DOHH2 (cell line): Measurements from ENCODE around the gene NOS1.

ENCODE experiments used
- H3F3A ChIP-seq: fragments of 200-600 bp; sonication (generic), shearing (Covaris generic); 2 replicates; pipeline ENCODE4 v1.6.0; 2016; ENCODE audit warnings: antibody characterized with exemption, mild to moderate bottlenecking; ENCODE audit not compliant: control insufficient read depth, insufficient read depth
- H3K27ac ChIP-seq: fragments of 200-600 bp; sonication (generic); 2 replicates; pipeline ENCODE4 v1.5.1; 2014; ENCODE audit warnings: low read depth, mild to moderate bottlenecking, low read length, moderate library complexity
- H3K27me3 ChIP-seq: fragments of 200-600 bp; sonication (generic); 2 replicates; pipeline ENCODE4 v1.6.1; 2014; ENCODE audit warnings: mild to moderate bottlenecking, low read length, mixed read lengths; ENCODE audit not compliant: control insufficient read depth
- H3K36me3 ChIP-seq: fragments of 200-600 bp; sonication (generic); 2 replicates; pipeline ENCODE4 v1.6.1; 2014; ENCODE audit warnings: mild to moderate bottlenecking, low read length, moderate library complexity, mixed read lengths; ENCODE audit not compliant: control insufficient read depth
- H3K4me1 ChIP-seq: fragments of 200-600 bp; sonication (generic); 2 replicates; pipeline ENCODE4 v1.6.1; 2014; ENCODE audit warnings: mild to moderate bottlenecking, low read length, mixed read lengths; ENCODE audit not compliant: control insufficient read depth
- H3K4me2 ChIP-seq: fragments of 200-600 bp; sonication (generic); 2 replicates; pipeline ENCODE4 v1.6.0; 2014; ENCODE audit warnings: mild to moderate bottlenecking, low read length, moderate library complexity
- H3K4me3 ChIP-seq: fragments of 200-600 bp; sonication (generic); 2 replicates; pipeline ENCODE4 v1.5.1; 2014; ENCODE audit warnings: mild to moderate bottlenecking, low read length, mixed read lengths
- H3K79me2 ChIP-seq: fragments of 200-600 bp; sonication (generic); 2 replicates; pipeline ENCODE4 v1.6.1; 2014; ENCODE audit warnings: mild to moderate bottlenecking, low read length, mixed read lengths; ENCODE audit not compliant: control insufficient read depth
- H3K9me2 ChIP-seq: fragments of 200-600 bp; sonication (generic); replicated peaks from 2 replicates; pipeline ENCODE4 v1.6.1; 2014; ENCODE audit warnings: mild to moderate bottlenecking, low read length, mixed read lengths; ENCODE audit not compliant: control insufficient read depth
- H3K9me3 ChIP-seq: fragments of 200-600 bp; sonication (generic); 2 replicates; pipeline ENCODE4 v1.6.1; 2014; ENCODE audit warnings: antibody characterized with exemption, low read length, mixed read lengths; ENCODE audit not compliant: control insufficient read depth, insufficient read depth
- H4K20me1 ChIP-seq: fragments of 200-600 bp; sonication (generic); 2 replicates; pipeline ENCODE4 v1.6.0; 2014; ENCODE audit warnings: low read depth, mild to moderate bottlenecking, antibody characterized with exemption, low read length, moderate library complexity; ENCODE audit not compliant: control insufficient read depth, insufficient read depth
- CTCF ChIP-seq: fragments of 200-600 bp; sonication (generic); IDR thresholded peaks from one replicate; pipeline ENCODE4 v1.5.1; 2014; ENCODE audit warnings: antibody characterized with exemption, mild to moderate bottlenecking, low read depth, low read length; ENCODE audit not compliant: poor library complexity, severe bottlenecking
- EZH2phosphoT487 ChIP-seq: fragments of 200-600 bp; sonication (generic); IDR thresholded peaks from 2 replicates; pipeline ENCODE4 v1.6.1; 2017; ENCODE audit warnings: borderline replicate concordance, mild to moderate bottlenecking, antibody characterized with exemption, low read length, moderate library complexity, mixed read lengths

Gene NOS1

GRCh38 chr12:117172168-117172567 lies 189.3 kb downstream of the NOS1 start:
- Histone ChIP-seq H3K79me2 (0 out of 2 replicates have a peak, but pooled peaks cover 3% of the 10 kb centered on the region), H3K4me1 (no peaks in the 10 kb centered on the region; the same call in 1 of the 2 replicates), H3K4me2 (no peak overlapping the region), H4K20me1 (no peaks in the 10 kb centered on the region), H3K9me2 (no peaks in the 10 kb centered on the region), H3F3A (no peaks in the 10 kb centered on the region), H3K9me3 (no peaks in the 10 kb centered on the region), H3K27me3 (no peaks in the 10 kb centered on the region), H3K4me3 (no peak overlapping the region), H3K27ac (no peak overlapping the region), H3K36me3 (peaks cover 97% of the 10 kb centered on the region)
- TF ChIP-seq CTCF (no peak), EZH2phosphoT487 (no peak)

DNA sequence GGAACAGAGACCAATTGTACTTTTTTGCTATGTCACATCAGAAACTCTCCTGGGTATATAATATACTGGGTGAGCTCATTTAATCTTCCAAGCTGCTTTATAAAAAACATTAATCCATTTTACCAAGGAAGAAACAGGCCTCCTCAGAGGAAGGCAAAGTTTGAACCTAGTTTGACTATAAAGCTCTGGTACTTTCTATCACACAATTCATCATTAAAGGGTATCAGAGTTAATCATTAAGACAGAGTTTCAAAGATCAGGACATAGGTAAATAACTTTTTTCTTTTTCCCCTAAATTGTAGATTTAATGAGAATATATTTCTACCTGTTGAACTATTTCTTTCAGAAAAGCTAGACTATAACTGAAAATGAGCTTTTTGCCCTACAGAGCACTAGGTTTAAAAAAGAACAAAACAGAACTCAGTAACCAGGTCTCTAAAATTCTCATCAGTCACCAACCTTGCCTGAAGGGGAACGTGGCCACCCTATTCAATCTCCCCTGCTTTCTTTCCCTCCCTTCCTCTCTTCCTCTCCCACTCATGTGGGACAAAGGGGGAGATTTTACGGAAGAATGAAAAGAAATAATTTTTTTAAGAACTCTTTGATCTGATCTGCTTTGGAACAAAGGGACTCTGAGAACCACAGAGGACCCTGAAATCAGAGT lies 189.8 kb downstream of the NOS1 start:
- Histone ChIP-seq H3K79me2 (0 out of 2 replicates have a peak, but pooled peaks cover 3% of the 10 kb centered on the region), H3K27me3 (no peaks in the 10 kb centered on the region), H3K9me2 (no peaks in the 10 kb centered on the region), H3K36me3 (peaks cover 97% of the 10 kb centered on the region), H3K4me3 (no peak overlapping the region), H3F3A (no peaks in the 10 kb centered on the region), H3K4me1 (no peaks in the 10 kb centered on the region; the same call in 1 of the 2 replicates), H4K20me1 (no peaks in the 10 kb centered on the region), H3K27ac (no peak overlapping the region), H3K9me3 (no peaks in the 10 kb centered on the region), H3K4me2 (no peak overlapping the region)
- TF ChIP-seq CTCF = no peak
- TF ChIP-seq EZH2phosphoT487 = no peak

DNA sequence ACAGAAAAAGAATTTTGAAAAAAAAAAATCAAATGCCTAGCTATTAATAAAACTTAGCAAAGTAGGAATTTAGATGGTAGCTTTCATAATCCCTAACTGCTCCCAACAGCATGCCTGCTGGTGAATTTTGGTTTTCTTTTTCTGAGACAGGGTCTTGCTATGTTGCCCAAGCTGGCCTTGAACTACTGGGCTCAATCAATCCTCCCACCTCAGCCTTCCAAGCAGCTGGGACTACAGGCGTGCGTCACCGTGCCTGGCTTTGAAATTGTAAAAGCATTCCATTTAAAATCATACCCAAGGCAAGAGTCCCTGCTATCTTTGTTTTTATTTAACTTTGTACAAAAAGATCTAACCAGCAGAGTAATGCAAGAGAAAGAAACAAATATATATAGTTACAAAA lies 191.9 kb downstream of the NOS1 start:
- H4K20me1 ChIP-seq = no peaks in the 10 kb centered on the region
- H3K79me2 ChIP-seq = 0 out of 2 replicates have a peak, but pooled peaks cover 3% of the 10 kb centered on the region
- no peaks in the 10 kb centered on the region for H3K9me3 ChIP-seq
- H3K4me3 ChIP-seq = no peak overlapping the region
- no peaks in the 10 kb centered on the region for H3K9me2 ChIP-seq
- no peaks in the 10 kb centered on the region for H3K27me3 ChIP-seq
- H3K27ac ChIP-seq = no peak overlapping the region
- TF ChIP-seq CTCF = no peak
- no peak for TF ChIP-seq EZH2phosphoT487
- H3K4me2 ChIP-seq = no peak overlapping the region
- no peaks in the 10 kb centered on the region for H3K4me1 ChIP-seq
- peaks cover 96% of the 10 kb centered on the region for H3K36me3 ChIP-seq
- no peaks in the 10 kb centered on the region for H3F3A ChIP-seq

- 0 out of 2 replicates have a peak, but pooled peaks cover 3% of the 10 kb centered on the region for H3K79me2 ChIP-seq
- H3K27ac ChIP-seq = no peak overlapping the region
- no peaks in the 10 kb centered on the region for H3K27me3 ChIP-seq
- TF ChIP-seq CTCF (no peak), EZH2phosphoT487 (no peak)
- H3K4me3 ChIP-seq = no peak overlapping the region
- no peaks in the 10 kb centered on the region for H4K20me1 ChIP-seq
- H3K9me2 ChIP-seq = no peaks in the 10 kb centered on the region
- H3K4me2 ChIP-seq = no peak overlapping the region
- H3K9me3 ChIP-seq = no peaks in the 10 kb centered on the region
- H3K36me3 ChIP-seq = peaks cover 96% of the 10 kb centered on the region
- H3K4me1 ChIP-seq = no peaks in the 10 kb centered on the region
- no peaks in the 10 kb centered on the region for H3F3A ChIP-seq
Measured at GRCh38 chr12:117168976-117169375, 192.4 kb downstream of the NOS1 start.
